Tibial nerve (tissue), 4 donors: ENCODE measurements around the gene ADAMTS12.

ENCODE experiments used
- EP300 ChIP-seq, 2 donors: sonication (generic); formaldehyde crosslinking; IDR thresholded peaks; one replicate each; pipeline ENCODE4 v1.6.1; 2017; ENCODE audit warnings: antibody characterized with exemption in 2 of 2, mild to moderate bottlenecking in 1 of 2
- POLR2A ChIP-seq, 2 donors: fragments of 450-650 bp; IDR thresholded peaks; one replicate each; pipeline ENCODE4 v1.6.1; 2017; ENCODE audit warnings: antibody characterized with exemption in 2 of 2, mild to moderate bottlenecking in 2 of 2, moderate library complexity in 2 of 2
- TF ChIP-seq, protein P1 (sequence below), 5 experiments: fragments of 200-600 bp in 3 of 5; fragments of 450-650 bp in 2 of 5; sonication (generic) in 3 of 5; IDR thresholded peaks; one replicate each; pipeline ENCODE4 v1.5.1; 2016 to 2019; ENCODE audit warnings: antibody characterized with exemption in 5 of 5, mild to moderate bottlenecking in 3 of 5, moderate library complexity in 2 of 5

DNA sequence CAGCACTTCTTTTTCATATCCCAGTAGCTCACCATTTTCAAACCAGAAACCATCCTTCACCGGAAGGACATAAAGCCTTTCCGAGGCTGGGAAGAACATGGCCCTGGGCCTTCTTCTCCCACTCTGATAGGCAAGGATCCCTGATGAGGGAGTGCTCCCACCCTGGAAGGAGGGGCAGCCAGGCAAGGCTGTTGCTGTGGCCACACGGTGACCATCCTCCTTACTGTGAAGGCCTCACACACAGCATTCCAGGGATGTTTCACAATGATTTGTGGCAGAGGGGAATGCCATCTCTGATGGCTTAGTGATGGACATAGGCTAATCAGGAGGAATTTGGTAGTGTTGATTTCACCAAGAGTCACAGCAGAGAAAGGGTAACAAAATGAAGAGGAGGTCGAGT lies 130.7 kb downstream of the ADAMTS12 start:
- TF ChIP-seq, protein P1, sequence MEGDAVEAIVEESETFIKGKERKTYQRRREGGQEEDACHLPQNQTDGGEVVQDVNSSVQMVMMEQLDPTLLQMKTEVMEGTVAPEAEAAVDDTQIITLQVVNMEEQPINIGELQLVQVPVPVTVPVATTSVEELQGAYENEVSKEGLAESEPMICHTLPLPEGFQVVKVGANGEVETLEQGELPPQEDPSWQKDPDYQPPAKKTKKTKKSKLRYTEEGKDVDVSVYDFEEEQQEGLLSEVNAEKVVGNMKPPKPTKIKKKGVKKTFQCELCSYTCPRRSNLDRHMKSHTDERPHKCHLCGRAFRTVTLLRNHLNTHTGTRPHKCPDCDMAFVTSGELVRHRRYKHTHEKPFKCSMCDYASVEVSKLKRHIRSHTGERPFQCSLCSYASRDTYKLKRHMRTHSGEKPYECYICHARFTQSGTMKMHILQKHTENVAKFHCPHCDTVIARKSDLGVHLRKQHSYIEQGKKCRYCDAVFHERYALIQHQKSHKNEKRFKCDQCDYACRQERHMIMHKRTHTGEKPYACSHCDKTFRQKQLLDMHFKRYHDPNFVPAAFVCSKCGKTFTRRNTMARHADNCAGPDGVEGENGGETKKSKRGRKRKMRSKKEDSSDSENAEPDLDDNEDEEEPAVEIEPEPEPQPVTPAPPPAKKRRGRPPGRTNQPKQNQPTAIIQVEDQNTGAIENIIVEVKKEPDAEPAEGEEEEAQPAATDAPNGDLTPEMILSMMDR (IDR thresholded peaks at IDR 0.05), result no peak
- TF ChIP-seq EP300 (IDR thresholded peaks at IDR 0.05) (no peak), POLR2A (IDR thresholded peaks at IDR 0.05) (no peak)
